ENCODE data around the gene NDUFA13.

The NDUFA13 gene

DNA sequence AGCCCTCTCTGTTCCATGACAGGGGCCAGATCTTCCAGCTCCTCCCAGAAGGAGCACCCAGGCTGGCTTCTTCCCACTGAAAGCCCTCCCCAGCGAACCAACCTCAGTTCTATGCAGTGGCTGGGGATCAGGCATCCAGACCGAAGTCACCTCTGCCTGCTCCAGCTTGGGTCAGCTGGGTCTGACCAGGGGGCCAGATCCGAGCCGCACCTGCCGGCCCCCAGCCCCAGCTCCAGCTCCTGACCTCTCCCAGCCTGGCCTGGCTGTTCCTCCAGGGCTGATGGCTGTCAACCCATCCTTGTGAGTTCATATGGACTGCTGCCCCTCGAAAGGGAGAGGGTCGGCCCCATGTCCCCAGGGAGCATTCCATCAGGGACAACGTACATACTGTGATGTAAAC, 8.7 kb upstream of the NDUFA13 start:
- no peak for DNase-seq (ENCODE audit: low read depth, low spot score)

DNA sequence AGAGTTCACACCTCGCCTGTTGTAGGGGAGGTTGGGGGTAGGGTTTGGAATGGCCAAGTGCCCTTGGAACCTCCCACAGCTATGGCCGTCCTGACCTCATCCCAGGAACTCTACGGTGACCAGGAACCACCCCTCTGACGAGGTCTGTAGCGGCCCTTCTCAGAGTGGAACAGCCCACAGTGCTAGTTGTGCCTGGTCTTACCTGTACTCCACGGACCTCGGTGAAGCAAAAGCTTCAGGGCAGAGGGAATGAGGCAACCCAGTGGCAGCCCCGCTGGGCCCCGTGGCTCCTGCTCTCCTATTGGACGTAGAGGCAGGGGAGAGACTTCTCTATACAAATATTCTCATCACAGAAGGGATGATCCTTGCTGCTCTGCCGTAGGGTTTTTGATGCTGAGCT, 7.8 kb upstream of the NDUFA13 start:
- DNase-seq (ENCODE audit: low read depth, low spot score), result no peak

DNA sequence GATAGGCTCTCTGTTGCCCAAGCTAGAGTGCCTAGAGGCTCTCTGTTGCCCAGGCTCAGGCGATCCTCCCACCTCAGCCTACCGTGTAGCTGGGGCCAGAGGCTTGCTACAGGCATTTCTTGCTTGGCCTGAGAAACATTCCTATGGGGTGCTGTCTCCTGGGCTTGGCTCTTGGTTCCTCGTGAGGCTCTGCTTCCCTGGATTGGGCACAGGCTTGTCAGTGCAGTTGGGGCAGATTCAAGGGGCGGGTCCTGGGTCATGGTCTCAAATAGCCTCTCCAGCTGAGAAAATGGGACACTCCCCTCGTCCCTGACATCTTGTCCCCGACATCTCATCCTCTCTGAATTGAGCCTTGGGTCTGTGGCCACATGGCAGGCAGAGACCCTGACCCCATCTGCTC, 5.6 kb upstream of the NDUFA13 start:
- no peak for DNase-seq (ENCODE audit: low read depth, low spot score)

DNA sequence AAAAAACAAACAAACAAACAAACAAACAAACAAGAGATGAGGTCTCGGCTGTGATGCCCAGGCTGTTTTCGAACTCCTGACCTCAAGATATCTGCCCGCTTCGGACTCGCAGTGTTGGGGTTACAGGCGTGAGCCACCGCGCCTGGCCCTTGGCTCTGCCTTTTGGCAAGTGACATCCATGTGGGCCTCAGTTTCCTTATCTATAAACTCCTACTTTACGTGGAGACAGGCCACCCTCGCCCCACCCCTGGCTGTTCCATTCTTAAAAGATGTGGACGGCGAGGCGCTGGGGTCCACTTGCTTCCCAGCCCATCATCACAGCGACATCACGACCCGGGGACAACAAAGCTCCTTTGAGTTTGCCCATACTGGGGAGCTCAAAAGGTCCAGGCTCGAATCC, 2.3 kb upstream of the NDUFA13 start:
- no peak for DNase-seq (ENCODE audit: low read depth, low spot score)

DNA sequence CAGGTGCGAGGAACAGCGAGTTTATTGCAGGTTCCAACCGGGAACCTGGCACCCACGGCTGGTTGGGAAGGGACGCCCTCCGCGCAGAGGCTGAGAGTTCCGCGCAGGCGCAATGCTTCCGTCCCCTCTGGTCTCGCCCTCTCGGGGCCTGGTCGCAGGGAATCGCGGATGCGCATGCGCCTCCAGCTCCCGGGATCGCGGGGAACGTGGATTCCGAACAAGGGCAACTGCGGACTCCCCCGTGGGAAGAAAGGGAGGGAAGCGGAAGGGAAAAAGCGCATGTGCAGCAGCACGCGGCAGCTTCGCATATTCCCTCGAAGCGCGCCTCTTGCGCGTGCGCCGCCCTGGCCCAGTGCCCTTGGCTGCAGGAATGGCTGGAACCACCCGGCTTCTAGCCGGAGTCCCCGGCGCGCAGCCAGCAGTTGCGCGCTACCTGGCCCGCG, 1.8 kb upstream of the NDUFA13 start:
- DNase-seq (ENCODE audit: low read depth, low spot score), result no peak

DNA sequence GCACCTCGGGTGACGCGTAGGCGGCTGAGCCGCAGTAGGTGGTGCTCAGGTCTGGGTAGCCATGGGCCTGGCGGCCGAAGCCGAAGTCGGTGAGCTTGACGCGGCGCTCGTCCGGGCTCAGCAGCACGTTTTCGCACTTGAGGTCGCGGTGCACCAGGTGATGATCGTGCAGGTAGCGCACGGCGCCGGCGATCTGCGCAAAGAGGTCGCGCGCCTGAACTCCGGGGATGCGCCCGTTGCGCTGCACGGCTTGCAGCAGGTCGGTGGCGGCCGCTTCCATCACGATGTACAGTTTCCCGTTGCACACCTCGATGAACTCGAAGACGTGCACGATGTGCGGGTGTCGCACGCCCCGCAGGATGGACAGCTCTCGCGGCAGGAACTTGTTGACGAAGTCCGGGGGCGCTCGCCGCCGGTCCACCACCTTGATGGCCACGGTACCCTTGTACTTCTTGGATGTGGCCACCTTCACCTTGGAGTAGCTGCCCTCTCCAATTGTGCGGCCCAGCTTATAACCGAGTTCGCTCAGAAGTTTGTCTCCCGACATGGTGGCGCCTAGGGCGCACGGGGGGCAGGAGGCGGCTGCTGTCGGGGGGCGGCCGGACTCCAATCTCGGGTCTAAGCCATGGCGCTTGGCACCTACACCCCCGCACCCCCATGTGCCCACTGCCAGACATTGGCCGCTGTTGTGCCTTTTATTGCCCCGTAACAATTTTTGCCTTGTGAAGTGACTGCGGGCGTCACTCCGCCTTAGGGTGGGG, 964 bp upstream of the NDUFA13 start, which contains the start of gene TSSK6:
Gene TSSK6, minus strand, starts transcription at position 668 of the 761 bp plus-strand sequence. Its CDS starts 121 bp downstream, at position 547.
- DNase-seq (ENCODE audit: low read depth, low spot score), result no peak

DNA sequence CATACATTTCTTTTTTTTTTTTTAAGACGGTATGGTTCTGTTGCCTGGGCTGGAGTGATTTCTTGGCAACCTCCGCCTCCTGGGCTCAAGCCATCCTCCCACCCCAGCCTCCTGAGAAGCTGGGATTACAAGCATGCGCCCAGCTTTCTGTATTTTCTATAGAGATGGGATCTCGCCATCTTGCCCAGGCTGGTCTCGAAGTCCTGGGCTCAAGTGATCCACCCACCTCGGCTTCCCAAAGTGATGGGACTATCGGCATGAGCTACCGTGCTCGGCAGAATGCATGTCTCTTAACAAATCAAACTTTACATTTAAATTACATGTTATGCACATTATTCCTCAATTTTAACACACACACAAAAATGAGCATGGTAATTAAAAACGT, 1.2 kb downstream of the NDUFA13 start:
- no peak for DNase-seq (ENCODE audit: low read depth, low spot score)

DNA sequence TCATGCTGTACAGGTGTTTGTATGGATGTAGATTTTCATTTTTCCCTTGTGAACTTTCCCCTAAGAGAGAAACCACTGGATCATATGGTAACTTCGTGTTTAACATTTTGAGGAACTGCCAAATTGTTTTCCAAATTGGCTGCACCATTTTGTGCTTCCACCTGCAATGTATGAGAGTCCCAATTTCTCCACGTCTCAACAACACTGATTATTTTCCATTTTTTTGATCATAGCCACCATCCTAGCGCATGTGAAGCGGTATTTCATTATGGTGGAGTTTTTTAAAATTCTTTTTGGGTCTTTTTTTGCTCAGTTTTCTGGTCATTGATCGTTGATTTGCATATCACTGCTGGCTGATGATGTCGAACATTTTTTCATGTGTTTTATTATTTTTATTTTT, 5.0 kb downstream of the NDUFA13 start:
- no peak for DNase-seq (ENCODE audit: low read depth, low spot score)

DNA sequence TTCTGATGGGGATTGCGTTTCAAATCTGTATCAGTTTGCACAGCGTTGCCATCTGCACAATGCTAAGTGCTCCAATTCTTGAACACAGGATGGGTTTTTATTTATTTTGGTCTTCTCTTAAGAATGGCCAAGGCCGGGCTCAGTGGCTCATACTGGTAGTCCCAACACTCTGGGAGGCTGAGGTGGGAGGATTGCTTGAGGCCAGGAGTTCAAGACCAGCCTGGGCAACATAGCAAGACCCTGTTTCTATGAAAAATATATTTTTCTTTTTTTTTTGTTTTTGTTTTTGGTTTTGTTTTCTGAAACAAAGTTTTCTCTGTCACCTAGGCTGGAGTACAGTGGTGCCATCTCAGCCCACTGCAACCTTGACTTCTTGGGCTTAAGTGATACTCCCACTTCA, 7.2 kb downstream of the NDUFA13 start:
- no peak for DNase-seq (ENCODE audit: low read depth, low spot score)

DNA sequence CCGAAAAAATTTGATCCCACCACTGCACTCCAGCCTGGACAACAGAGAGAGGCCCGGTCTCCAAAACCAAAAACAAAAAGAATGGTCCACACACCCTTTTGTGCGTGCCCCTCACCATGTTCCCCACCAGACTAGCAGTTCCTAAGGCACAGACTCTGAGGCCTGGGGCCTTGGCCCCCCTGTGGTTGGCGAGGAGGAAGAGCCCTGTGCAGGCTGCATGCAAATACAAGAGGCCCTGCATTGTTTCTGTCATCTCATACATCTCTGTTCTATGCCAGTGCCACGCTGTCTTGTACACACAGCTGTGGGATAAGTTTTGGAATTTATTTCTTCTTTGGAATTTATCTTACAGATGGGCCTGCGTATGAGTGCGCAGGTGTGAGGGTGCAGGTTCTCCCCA, 8.0 kb downstream of the NDUFA13 start:
- no peak for DNase-seq (ENCODE audit: low read depth, low spot score)

DNA sequence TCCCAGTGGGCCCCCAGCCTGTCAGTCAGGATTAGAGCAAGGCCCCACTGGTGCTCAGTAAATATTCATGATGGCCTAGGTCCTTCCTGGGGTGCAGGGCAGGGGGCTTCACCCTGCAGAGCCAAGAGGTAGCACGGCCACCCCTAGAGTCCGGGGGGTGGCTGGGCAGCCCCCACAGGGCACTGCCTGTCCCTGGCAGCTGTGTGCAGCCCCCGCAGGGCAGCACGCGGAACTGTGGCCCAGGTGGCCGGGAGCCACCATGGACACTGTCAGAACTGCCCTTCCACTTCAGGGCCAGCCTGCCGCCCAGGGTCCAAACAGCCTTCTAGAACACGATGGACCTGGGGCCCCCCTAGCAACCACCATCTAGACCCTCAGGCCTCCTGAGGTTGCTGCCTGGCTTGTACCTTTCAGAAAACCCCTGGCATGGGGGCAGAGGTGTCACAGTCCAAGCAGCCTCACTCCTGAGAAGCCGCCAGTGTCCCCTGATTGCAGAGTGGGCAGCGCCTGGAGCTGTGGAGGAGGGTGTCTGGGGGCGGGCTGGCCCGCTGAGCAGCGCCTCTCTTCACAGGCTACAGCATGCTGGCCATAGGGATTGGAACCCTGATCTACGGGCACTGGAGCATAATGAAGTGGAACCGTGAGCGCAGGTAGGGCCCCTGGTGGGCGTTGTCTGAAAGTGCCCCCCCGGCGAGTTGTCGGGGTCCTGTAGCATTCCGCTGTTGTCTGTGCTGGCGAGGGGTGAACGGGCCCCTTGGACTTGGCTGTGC, 9.8 kb downstream of the NDUFA13 start:
- DNase-seq (ENCODE audit: low read depth, low spot score), result no peak

DNA sequence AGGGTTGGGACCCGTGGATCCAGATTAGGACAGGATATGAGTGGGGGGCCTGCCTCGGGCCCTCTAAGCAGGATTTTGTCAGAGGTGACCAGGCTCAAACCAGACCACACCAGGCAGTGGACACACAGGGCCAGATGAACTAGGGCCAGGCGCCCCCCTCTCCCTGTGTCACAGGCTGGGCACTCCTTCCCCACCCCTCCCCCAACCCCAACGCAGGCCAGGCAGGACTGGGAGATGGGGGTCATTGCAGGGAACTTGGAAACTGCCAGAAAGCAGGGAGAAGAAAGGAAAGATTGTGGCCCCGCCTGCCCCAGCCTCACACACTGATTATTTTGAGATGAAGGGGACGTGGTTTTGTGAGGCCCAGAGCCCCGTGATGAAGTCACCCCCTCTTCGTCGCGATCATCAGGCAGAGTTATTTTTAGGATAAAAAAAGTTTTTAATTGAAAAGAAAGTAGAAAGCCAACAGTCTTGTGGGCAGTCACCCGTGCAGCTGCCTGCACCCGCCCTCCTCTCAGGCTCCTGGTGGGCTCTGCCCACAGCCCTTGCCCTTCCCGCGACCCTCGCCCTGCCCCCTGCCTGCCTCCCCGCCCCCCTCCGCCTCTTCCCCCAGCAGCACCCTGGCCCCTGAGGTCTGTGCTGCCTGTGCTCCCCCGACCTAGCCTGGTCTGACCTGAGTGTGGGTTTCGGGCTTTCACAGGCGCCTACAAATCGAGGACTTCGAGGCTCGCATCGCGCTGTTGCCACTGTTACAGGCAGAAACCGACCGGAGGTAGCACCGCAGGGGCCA, 10.8 kb downstream of the NDUFA13 start:
- DNase-seq (ENCODE audit: low read depth, low spot score), result no peak

DNA sequence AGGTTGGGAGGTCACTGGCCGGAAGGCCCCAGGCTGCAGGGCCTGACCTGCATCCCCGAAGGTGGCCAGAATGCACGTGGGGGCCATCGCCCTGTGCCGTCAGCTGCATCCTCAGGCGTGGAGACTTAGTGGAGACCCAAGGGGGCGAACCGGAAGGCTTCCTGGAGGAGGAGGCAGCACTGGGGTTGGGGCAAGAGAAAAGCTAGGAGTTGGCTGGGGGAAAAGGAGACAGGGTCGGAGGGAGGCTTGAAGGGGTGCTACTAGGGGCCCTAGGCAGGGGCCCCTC, 11.3 kb downstream of the NDUFA13 start:
- DNase-seq (ENCODE audit: low read depth, low spot score), result no peak

DNA sequence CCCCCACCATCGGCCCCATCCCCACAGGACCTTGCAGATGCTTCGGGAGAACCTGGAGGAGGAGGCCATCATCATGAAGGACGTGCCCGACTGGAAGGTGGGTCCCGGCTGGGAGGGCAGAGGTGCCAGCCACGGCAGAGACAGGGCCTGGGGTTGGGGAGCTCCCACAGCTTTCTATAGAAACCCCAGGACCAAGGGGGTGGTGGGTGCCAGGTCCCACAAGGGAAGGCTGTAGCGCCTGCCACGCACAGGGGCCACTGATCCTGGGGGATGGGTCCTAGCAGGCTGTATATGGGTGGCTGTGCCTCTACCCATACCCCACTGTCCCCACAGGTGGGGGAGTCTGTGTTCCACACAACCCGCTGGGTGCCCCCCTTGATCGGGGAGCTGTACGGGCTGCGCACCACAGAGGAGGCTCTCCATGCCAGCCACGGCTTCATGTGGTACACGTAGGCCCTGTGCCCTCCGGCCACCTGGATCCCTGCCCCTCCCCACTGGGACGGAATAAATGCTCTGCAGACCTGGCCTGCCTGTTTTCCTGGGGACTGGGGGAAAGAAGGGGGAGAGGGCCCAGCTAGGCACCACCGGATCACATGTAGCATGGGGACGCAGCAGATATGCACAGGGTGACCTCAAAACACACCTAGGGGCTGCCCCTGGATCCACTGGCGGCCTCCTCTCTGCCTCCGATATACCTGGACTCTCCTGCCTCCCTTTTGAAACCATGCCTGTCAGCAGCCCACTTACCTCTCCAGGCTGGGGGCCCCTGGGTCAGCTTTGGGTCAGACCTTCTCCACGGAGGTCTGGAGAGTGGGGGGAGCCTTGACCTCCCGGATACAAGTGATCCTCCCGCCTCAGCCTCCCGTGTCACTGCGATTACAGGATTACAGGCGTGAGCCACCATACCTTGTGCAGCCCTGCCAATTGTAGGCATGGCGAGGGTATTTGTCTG, 11.9 kb downstream of the NDUFA13 start:
- DNase-seq (ENCODE audit: low read depth, low spot score), result no peak

DNA sequence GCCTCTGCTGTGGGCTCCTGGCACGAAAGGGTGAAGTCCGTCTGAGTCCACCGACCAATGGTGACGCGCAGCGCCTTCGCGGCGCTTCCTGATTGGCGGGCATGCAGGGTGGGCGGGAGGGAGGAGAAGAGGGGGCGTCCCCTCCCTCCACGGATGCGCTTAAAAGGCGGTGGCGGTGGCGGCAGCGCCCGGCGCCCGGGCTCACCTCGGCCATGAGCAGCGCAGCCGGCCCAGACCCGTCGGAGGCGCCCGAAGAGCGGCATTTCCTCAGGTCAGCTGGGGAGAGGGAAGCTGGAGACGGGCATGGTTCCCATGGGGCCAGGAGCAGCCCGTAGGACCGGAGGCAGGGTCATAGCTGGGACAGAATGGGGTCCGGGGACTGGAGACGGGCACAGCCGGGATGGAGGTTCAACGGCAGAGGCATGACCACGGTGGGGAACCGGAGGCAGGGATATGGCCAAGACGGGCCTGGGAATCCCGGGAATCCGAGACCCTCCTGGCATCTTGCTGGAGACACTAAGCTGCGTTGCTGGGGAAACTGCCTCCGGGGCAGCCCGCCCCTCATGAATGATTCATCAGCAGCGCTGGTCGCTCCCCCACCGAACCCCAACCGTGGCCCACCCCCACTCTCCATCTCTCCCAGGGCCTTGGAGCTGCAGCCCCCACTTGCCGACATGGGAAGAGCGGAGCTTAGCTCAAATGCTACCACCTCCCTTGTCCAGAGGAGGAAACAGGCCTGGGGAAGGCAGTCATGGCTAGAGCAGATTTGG, 12.9 kb downstream of the NDUFA13 start, which contains the start of gene YJEFN3:
Gene YJEFN3, plus strand, starts transcription at position 191 of the 770 bp plus-strand sequence. Its CDS starts 22 bp downstream, at position 213.
- no peak for DNase-seq (ENCODE audit: low read depth, low spot score)

DNA sequence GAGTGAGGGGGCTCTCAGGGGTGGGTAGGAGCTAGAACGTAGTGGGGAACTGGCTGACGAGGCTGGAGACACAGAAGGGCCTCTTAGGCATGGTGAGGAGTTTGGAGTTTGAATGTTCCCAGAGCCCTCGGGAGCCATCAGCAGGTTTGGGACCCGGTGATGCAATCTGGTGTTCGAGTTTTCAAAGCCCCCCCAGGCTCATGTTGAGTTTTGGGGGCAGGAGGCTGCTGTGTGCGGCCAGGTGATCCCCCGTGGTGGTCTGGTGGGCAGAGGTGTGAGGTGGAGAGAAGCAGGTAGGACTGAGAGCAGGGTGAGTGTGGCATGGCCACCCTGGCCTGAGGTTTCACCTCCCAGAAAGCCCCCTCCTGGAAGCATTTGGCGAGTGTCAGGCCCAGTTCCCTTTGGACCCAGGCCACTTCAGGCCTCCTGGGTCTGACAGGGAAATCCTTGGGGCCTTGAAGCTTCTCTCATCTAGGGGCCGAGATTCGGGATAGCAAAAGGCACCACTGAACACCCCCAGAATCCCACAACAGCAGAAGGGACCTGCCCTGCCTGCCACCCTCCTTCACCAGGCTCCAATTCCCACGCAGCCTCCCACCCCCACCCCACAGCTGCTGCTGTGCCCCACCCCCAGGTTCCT, 13.9 kb downstream of the NDUFA13 start:
- DNase-seq (ENCODE audit: low read depth, low spot score), result no peak

DNA sequence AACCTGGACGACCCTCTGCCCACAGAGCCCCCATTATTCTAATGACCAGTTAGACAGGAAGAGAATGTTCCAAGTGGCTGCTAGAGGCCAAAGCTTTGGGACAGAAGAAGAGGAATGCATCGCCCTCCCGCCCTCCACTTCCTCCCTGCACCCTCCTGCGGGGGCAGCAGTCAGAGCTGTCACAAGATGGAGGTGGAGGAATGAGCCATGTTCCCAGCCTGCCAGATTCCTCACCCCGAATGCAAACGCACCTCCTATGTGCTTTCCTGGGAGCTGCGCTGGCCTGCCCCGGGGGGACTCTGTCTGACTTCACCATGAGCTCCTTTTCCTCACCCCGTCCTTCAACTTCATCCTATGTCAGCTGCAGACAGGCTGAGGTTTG, 14.4 kb downstream of the NDUFA13 start:
- DNase-seq (ENCODE audit: low read depth, low spot score), result no peak

DNA sequence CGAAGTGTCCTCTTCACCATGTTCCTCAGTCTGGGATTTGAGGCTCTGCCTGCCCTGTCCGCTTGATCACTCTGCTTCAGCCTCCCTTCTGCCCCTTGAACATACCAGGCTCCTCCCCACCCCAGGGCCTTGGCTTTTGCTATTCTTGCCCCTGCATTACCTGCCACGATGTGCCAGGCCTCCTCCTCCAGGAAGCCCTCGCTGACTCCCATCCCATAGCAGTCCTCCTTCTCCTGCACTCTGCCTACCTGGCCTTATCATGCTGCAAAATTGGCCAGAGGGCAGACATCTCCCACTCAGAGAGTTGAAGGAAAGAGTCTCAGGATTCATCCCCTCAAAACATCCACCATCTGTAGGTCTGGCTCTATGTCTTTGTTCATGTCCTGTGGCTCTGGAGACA, 14.9 kb downstream of the NDUFA13 start:
- no peak for DNase-seq (ENCODE audit: low read depth, low spot score)

DNA sequence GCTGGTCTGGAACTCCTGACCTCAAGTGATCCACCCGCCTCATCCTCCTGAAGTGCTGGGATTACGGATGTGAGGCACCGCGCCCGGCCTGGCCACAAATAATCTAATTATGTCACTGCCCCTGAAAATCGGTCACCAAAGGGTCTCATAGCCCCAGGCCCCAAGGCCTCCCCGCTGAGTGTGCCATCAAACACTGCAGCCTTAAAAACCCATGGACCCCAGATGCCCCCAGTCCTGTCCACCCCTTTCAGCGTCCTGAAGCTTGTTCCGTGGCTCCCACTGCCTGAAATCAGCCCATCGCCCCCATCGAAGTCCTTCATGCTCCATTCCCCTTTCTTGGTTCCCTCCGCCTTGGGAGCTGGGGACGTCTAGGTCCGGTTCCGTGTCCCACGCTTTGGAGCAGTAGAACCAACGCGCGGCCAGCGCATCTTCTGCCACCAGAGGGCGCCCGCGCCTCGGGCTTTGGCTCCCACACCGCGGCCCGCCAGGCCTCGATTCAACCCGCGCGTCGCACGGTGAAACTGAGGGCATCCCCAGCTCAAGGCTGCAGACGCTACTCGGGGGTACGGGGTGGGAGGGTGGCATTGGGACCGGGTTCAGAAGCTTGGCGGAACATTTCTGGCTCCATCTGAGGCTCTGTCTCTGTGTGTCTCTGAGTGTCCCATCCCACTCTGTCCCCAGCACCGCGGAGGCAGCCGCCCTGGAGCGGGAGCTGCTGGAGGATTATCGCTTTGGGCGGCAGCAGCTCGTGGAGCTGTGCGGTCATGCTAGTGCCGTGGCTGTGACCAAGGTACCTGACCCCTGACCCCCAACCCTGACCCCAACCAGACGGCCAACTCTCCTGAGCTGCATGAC, 16.2 kb downstream of the NDUFA13 start:
- DNase-seq (ENCODE audit: low read depth, low spot score), result peak; percentile 76
